AG09309 (cell line): ENCODE results near the gene GPR17.

Source experiments
- DNase-seq: peaks from one replicate; pipeline ENCODE4 v3.0.0-alpha.2; 2010; ENCODE audit warnings: low read depth
- H3K4me3 ChIP-seq: 2 replicates; pipeline ENCODE4 v1.5.1; 2011; ENCODE audit warnings: mild to moderate bottlenecking, low read depth, low read length, moderate library complexity; ENCODE audit not compliant: control insufficient read depth
- CTCF ChIP-seq: IDR thresholded peaks from 2 replicates; pipeline ENCODE4 v1.5.1; 2011; ENCODE audit warnings: mild to moderate bottlenecking, low read depth, low read length, inconsistent platforms; ENCODE audit not compliant: insufficient read depth, control insufficient read depth; ENCODE audit errors: missing control alignments

The GPR17 gene

DNA sequence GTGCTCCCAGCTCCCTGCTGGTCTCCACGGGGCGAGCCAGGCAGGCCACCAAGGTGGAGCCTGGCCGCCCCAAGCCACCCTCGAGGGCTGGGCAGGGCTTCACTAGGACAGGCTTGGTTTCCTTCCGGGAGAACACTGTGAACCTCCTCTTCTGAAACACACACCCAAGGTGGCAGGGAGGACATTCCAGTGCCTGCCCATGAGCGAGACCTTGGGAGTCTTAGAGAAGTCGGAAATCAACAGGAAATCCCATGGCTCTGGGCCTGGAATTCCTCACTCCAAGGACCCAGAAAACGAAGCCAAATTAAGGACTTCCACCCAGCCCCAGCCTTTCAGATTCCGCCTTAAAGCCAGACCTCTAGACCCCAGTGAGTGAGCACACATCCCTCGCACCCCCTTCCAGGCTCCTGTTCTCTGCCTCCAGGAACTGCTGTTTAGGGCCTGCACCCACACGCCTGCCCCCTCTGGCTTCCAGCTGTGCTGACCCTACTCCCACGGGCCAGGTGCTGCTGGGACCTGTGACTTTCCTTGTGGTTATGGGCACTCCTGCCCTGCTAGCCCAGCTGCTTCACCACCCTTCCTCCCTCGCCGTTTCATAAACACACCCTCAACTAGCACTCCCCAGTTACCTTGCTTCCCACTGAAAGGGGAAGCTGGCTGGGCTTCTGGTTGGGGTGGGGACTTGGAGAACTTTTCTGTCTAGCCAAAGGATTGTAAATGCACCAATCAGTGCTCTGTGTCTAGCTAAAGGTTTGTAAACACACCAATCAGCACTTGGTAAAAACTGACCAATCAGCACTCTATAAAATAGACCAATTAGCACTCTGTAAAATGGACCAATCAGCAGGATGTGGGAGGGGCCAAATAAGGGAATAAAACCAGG, 13.7 kb downstream of the GPR17 start:
- DNase-seq: no peak
- no peak overlapping the region for H3K4me3 ChIP-seq
- no peak for TF ChIP-seq CTCF

DNA sequence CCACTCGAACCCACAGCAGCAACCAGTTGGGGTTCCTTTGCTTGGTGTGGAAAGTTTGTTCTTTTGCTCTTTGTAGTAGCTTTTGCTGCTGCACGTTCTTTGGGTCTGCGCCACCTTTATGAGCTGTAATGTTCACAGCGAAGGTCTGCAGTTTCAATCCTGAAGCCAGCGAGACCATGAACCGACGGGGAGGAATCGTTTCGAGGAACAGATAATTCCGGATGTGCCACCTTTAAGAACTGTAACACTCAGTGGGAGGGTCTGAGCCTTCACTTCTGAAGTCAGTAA, 14.3 kb downstream of the GPR17 start:
- TF ChIP-seq CTCF: no peak
- H3K4me3 ChIP-seq: no peak overlapping the region
- DNase-seq: no peak

DNA sequence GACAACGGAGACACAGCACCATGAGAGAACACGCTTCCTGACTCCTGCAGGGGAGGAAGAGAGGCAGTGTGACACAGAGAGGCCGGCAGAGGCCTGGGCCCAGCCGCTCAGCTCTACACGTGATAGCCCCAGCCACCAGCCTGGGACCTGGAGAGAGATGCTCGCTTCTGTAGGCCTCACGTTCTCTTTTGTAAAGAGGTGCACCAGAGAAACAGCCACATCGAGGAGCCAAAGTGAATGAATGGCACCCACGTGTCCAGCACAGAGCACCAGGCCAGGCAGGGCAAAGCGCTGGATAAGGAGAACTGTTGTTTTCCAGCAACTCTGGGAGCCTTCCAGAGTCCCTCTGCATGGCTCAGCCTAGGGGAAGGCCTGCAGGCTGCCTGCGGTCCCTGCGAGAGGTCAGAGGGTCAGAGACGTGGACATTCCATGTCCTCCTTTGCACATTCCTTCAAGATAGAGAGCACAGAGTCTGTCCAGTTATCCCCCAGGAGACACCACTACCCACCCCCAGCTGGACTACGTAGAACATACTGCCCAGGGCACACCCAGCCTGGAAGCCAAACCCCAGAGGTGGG, 15.2 kb downstream of the GPR17 start:
- H3K4me3 ChIP-seq: no peak overlapping the region
- no peak for TF ChIP-seq CTCF
- no peak for DNase-seq

DNA sequence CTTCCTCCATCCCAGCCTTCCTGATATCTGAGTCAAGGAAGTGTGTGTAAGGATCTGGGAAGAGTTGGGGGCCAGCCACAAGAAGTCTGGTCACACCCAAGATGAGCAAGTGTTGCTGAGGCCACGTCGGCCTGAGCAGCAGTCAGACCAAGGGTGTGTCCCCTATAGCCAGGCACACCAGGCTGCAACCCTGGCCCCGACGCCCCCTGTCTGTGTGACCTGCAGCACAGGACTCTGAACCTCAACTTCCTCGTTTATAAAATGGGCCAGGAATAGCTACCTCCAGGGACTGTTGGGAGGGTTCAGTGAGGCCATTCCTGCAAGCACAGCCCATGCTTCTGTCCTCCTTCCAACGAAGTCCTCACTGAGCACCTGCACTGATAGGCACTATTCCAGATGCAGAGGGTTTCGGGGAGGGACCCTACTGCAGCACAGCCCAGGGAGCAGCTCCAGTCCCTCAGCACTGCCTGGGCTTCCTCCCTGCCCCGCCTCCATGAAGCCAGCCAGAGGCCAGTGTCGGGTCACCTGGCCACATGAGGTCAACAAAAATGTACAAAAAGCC, 16.1 kb downstream of the GPR17 start:
- TF ChIP-seq CTCF: no peak
- no peak for DNase-seq

GRCh38 chr2:127662937-127663565, 17.1 kb downstream of the GPR17 start:
- DNase-seq: no peak
- no peak for TF ChIP-seq CTCF
- no peak overlapping the region for H3K4me3 ChIP-seq

More for the DNA sequence above, 16.1 kb downstream of the GPR17 start:
- H3K4me3 ChIP-seq: no peak overlapping the region

GRCh38 chr2:127663566-127664064, 17.7 kb downstream of the GPR17 start:
- TF ChIP-seq CTCF: no peak
- DNase-seq: no peak
- no peak overlapping the region for H3K4me3 ChIP-seq
